Measurements from ENCODE around the gene PRELID3B. TPM values are rescaled to one million over a fixed set of nuclear protein-coding genes. Genes with fewer than 3 reads are reported as not detected.

Gene PRELID3B
- total and polyA plus RNA-seq, 2 of the 13 experiments (the other 11 are each of a cell fraction or from before 2014, with no cell fraction given) = 23.3 to 42.6 TPM

GRCh38 chr20:59032023-59032712, 10.4 kb downstream of the PRELID3B start, which contains the start of gene ATP5F1E (continued):
- peak; percentile 83; the same call in 1 of the 2 replicates for TF ChIP-seq ZBTB20 (CRISPR knock-in tag; IDR thresholded peaks at IDR 0.05; ENCODE audit: borderline replicate concordance, low read depth)
- no peak for TF ChIP-seq TRAFD1 (CRISPR knock-in tag; IDR thresholded peaks at IDR 0.05; ENCODE audit: borderline replicate concordance)
- TF ChIP-seq CHD2 (IDR thresholded peaks at IDR 0.05; ENCODE audit: low read depth, low read length) = no peak; the same call in 1 of the 2 replicates
- TF ChIP-seq ZNF614 (CRISPR knock-in tag; IDR thresholded peaks at IDR 0.05; ENCODE audit: borderline replicate concordance) = peak; percentile 61; the same call in 1 of the 2 replicates
- no peak for TF ChIP-seq CENPX (CRISPR knock-in tag; IDR thresholded peaks at IDR 0.05)
- TF ChIP-seq ZNF660 (CRISPR knock-in tag; IDR thresholded peaks at IDR 0.05; ENCODE audit: borderline replicate concordance, low read depth) = peak; percentile 86; the same call in 1 of the 2 replicates
- TF ChIP-seq USF2 (IDR thresholded peaks at IDR 0.05; ENCODE audit: low read depth, low read length) = no peak
- TF ChIP-seq USF2 (CRISPR knock-in tag; IDR thresholded peaks at IDR 0.05; ENCODE audit: borderline replicate concordance) = peak; percentile 13
- no peak for TF ChIP-seq AKNA (CRISPR knock-in tag; IDR thresholded peaks at IDR 0.05; ENCODE audit: borderline replicate concordance)
- TF ChIP-seq, protein P1, sequence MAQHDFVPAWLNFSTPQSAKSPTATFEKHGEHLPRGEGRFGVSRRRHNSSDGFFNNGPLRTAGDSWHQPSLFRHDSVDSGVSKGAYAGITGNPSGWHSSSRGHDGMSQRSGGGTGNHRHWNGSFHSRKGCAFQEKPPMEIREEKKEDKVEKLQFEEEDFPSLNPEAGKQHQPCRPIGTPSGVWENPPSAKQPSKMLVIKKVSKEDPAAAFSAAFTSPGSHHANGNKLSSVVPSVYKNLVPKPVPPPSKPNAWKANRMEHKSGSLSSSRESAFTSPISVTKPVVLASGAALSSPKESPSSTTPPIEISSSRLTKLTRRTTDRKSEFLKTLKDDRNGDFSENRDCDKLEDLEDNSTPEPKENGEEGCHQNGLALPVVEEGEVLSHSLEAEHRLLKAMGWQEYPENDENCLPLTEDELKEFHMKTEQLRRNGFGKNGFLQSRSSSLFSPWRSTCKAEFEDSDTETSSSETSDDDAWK (CRISPR knock-in tag; IDR thresholded peaks at IDR 0.05) = no peak
- TF ChIP-seq IKZF4 (CRISPR knock-in tag; IDR thresholded peaks at IDR 0.05; ENCODE audit: borderline replicate concordance, low read depth, not compliant biosample characterization) = peak; percentile 97
- no peak for TF ChIP-seq ZSCAN30 (CRISPR knock-in tag; IDR thresholded peaks at IDR 0.05)
- TF ChIP-seq ZFP36L2 (CRISPR knock-in tag; IDR thresholded peaks at IDR 0.05) = peak; percentile 63; the same call in 1 of the 2 replicates
- TF ChIP-seq AGO1 (IDR thresholded peaks at IDR 0.05; ENCODE audit: low read depth, low read length, poor library complexity, severe bottlenecking) = peak; percentile 91
- TF ChIP-seq HIVEP1 (CRISPR knock-in tag; IDR thresholded peaks at IDR 0.05) = peak; percentile 95

Measured in HepG2 (cell line).